ENCODE measurements around the gene NUBPL.
A peak's percentile ranks its signal among the peaks of the same experiment; 100 is the strongest.
"Not testable (repeated sequence)": the region's sequence is repeated elsewhere in the genome, so short reads cannot be mapped to it uniquely, and the experiment has no call there.

The NUBPL gene

GRCh38 chr14:31843361-31844091, 282.3 kb downstream of the NUBPL start:
- H3K4me3 ChIP-seq (ENCODE audit: low read depth, low read length) = no peak overlapping the region
- peak; percentile 5 for DNase-seq (ENCODE audit: low read depth)

GRCh38 chr14:31854508-31855075, 293.4 kb downstream of the NUBPL start:
- no peak overlapping the region for H3K4me3 ChIP-seq (ENCODE audit: low read depth, low read length)
- DNase-seq (ENCODE audit: low read depth) = no peak

DNA sequence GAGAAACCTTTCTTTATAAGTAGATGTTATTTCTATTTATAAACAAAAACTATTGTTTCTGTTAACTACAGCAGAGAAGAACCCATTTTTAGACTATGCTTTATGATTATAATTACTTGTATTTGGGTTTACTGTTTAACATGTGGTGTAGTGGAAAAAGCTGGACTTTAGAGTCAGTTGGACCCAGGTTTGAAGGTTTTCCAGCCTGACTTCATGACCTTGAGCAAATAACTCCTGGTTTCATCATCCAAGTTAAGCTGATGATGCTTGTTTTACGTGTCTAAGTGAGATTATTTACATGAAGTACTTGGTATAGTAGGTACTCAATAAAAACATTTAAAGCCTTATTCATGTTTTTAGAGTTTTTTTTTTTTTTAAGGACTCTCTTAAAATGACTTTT, 294.1 kb downstream of the NUBPL start:
- no peak overlapping the region for H3K4me3 ChIP-seq (ENCODE audit: low read depth, low read length)

GRCh38 chr14:31856003-31856402, 294.8 kb downstream of the NUBPL start:
- H3K4me3 ChIP-seq (ENCODE audit: low read depth, low read length); DNase-seq (ENCODE audit: low read depth): not testable (repeated sequence)

More for the DNA sequence above, 294.1 kb downstream of the NUBPL start:
- no peak for DNase-seq (ENCODE audit: low read depth)

DNA sequence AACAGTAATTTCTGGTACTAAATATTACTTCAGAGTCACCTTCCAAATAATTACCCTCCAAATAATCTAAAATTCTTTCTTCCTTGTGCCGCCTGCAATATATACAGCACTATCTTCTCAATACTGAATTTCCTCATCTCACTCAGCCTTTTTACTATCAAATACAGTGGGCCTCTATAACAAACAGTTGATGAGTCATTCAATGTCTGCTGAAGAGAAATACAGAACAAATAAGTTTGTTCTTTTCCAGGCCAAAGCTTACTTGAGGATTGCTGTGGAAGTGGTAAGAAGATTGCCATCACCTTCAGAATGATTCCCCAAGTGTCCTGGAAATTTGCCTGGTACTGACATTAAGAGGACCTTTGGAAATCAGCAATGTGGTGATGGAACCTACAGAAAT, 297.7 kb downstream of the NUBPL start:
- peak; percentile 15 for DNase-seq (ENCODE audit: low read depth)
- no peak overlapping the region for H3K4me3 ChIP-seq (ENCODE audit: low read depth, low read length)

GRCh38 chr14:31864937-31865855, 304.0 kb downstream of the NUBPL start:
- DNase-seq (ENCODE audit: low read depth) = no peak
- no peak overlapping the region for H3K4me3 ChIP-seq (ENCODE audit: low read depth, low read length)

- H3K4me3 ChIP-seq (ENCODE audit: low read depth, low read length) = no peak overlapping the region
- no peak for DNase-seq (ENCODE audit: low read depth)
Observed at GRCh38 chr14:31867570-31867969, 306.4 kb downstream of the NUBPL start.

- DNase-seq (ENCODE audit: low read depth); H3K4me3 ChIP-seq (ENCODE audit: low read depth, low read length): not testable (repeated sequence)
Observed at GRCh38 chr14:31868096-31868495, 306.9 kb downstream of the NUBPL start.

DNA sequence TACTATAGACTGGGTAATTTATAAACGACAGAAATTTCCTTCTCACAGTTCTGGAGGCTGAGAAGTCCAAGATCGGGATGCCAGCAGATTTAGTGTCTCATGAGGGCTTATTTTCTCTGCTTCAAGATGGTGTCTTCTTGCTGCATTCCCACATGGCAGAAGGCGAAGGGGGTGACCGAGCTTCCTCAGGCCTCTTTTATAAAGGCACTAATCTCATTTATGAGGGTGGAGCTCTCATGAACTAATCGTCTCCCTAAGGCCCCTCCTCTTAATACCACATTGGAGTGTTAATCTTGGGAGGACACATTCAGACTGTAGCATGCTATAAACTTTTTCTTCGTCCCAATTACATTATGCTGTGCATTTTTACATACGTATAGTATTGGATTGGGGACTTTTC, 315.5 kb downstream of the NUBPL start:
- no peak for DNase-seq (ENCODE audit: low read depth)
- no peak overlapping the region for H3K4me3 ChIP-seq (ENCODE audit: low read depth, low read length)

GRCh38 chr14:31877255-31877798, 316.1 kb downstream of the NUBPL start:
- DNase-seq (ENCODE audit: low read depth) = peak; percentile 43
- peak overlapping the region; percentile 6 for H3K4me3 ChIP-seq (ENCODE audit: low read depth, low read length)

- DNase-seq (ENCODE audit: low read depth) = no peak
- H3K4me3 ChIP-seq (ENCODE audit: low read depth, low read length) = no peak overlapping the region
Observed at GRCh38 chr14:31879661-31880348, 318.6 kb downstream of the NUBPL start.

- DNase-seq (ENCODE audit: low read depth) = peak; percentile 88
- H3K4me3 ChIP-seq (ENCODE audit: low read depth, low read length) = no peak overlapping the region
Observed at GRCh38 chr14:31880935-31881334, 319.7 kb downstream of the NUBPL start.

DNA sequence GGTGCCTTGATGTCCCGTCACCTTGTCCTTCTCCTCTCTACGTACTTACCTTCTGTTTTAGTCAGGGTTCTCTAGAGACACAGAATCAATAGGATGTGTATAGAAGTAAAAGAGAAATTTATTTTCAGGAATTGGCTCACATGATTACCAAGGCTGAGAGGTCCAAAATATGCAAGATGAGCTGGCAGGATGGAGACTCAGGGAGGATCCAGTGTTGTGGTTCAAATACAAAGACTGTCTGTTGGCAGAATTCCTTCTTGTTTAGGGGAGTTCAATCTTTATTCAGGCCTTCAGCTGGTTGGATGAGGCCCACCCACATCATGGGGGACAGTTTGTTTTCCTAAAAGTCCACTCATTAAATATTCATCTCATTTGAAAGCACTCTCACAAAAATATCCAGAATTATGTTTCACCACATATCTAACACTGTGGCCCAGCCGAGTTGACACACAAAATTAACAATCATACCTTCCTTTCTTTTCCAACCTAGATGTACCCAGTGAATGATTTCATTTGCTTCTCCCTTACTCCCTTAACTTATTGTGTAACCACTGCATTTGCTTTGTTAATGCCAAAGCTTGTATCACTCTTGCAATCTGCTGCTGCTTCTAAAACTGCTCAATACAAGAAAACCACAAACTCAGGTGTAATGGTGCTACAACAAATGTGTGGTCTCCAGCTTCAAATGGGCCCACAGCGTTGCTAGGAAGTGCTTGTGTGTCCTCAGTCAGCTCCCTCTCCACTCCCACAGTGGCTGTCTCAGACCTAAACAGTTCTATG, 320.5 kb downstream of the NUBPL start:
- H3K4me3 ChIP-seq (ENCODE audit: low read depth, low read length) = no peak overlapping the region
- no peak for DNase-seq (ENCODE audit: low read depth)

DNA sequence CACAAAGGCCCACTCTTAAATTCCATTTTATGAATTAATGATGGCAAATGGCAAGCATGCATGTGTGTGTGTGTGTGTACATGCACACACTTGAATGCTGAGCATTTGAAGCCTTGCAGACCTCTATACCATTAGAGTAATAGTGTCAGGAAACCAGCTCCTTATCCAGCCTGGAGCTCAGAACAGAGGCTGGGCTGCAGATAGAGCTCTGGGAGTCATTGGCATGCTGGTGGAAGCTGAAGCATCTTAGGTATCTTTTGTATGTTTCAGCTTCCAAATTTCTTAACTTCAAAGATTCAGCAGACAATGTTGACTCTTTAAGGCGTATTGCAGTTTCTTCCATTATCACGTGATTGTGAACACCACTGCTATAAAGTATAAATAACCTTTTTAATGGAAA, 323.0 kb downstream of the NUBPL start:
- no peak overlapping the region for H3K4me3 ChIP-seq (ENCODE audit: low read depth, low read length)
- no peak for DNase-seq (ENCODE audit: low read depth)

GRCh38 chr14:31884776-31885379, 323.7 kb downstream of the NUBPL start:
- DNase-seq (ENCODE audit: low read depth) = no peak
- no peak overlapping the region for H3K4me3 ChIP-seq (ENCODE audit: low read depth, low read length)

DNA sequence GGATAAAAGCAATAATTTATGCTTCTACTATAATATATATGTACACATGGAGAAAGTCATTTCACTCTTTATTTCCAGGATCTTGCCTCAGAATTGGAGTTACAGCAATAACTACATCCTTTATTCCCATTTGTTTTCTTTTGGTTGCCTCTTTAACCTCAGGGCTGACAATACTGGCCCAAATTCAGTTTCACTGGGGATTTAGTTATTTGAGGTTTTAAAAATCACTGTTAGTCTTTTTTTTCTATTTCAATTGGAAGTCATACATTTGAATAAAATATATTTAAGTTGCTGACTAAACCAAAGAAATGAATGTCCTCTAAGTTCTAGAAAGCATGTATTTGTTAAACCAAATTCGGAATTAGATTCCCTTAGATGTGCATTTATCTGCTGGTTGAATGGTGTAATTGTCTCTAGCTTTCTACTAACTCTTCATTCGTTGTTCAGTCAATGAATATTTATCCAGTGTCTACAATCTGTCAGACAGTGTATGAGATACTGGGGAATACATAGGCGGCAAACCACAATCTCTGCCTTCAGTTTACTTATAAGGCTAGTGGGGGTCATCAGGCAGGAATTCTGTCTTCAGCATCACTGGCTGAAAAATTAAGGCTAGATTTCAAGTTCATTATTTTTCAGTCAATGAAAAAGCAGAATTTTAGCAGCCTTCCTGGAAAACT, 325.1 kb downstream of the NUBPL start:
- no peak for DNase-seq (ENCODE audit: low read depth)
- H3K4me3 ChIP-seq (ENCODE audit: low read depth, low read length) = no peak overlapping the region

- no peak for DNase-seq (ENCODE audit: low read depth)
- H3K4me3 ChIP-seq (ENCODE audit: low read depth, low read length) = no peak overlapping the region
Observed at GRCh38 chr14:31887929-31888580, 326.9 kb downstream of the NUBPL start.

Data from skeletal muscle cell (primary cell).